GM21619 (cell line): ENCODE data around the gene FNDC3A.
A peak's percentile ranks its signal among the peaks of the same experiment; 100 is the strongest.
"Not testable (repeated sequence)": the region's sequence is repeated elsewhere in the genome, so short reads cannot be mapped to it uniquely, and the experiment has no call there.

Experiments
- ATAC-seq: cut with Tn5 transposase; IDR thresholded peaks from one replicate; pipeline ENCODE4 v1.9.1; 2021; ENCODE audit not compliant: unreplicated experiment

The FNDC3A gene

DNA sequence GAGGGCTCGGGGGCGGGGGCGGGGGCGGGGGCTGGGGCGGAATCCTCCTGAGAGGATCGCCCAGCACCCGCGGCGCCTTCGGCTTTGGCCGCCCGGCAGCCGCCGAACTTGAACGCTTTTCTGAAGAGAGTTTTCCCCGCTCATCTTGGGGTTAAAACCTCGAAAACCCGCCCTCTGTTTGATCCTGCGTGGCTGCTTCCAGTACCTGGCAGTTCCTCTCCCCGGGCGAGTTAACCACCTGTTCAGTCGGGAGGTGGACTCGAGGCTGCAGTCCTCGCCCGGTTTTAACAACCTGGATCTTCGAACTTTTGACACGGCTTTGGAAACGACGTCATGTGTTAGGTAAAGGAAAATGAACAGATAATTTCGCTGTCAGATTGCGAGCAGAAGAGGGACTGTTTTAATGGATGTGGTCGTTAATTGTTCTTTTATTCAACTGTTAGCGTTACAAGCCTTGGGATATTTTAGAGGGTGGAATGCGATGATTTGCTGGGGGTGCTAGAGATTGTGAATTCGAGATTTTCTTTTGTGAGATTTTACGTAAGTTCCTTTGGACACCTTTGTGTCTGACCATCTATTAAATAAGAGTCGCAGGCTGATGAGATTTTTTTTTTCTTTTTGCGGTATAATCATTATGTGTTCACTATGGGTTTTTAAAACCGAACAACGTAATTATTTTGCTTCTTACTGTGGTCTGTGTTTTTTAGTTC, 1.0 kb downstream of the FNDC3A start:
- peak; percentile 8 for ATAC-seq

DNA sequence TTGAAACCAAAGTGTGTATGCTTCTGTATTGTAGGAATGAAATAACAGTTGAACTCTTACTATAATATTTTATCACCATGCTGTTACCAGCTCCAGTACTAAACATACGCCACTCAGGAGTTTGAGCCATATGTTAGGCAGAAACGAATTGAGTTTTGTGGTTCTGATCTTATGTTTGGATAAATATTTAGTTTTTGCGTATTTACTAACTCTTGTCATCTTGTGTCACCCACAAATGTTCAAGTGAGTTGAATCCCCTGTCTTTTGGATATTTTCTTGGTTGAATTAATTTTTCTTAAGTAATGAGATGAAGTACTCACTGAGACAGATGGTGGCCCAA, 1.5 kb downstream of the FNDC3A start:
- ATAC-seq, result no peak

- ATAC-seq, result no peak
These were observed 2.3 kb downstream of the FNDC3A start for GRCh38 chr13:48977973-48978372.

DNA sequence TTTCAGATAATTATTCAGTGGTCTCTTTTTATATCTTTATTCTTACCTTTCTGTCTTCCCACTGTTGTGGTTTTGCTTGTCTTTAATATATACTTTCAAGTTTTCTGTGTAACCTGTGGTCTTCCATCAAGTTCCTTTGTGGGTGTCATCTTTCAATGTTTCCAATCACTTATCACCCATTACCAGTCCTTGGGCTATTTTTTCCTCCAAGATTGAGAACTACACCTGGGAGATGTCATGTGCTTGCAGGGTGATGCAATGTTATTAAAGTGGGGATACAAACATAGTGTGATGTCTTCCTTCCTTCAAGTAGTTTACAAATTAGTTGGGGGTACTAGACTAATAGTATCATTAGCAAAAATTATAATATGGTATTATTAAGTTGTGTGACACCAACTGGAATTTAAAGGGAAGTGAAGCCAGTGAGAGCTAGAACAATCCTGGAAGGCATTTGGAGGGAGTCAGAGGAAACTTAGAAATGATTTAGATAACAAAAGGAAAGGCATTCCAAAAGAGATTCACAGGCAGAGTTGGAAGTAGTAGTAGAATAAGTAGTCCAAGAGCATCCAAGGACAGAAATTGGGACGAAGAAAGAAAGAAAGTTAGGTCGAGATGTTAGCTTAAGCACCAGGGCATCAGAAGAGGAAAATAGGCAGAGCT, 3.4 kb downstream of the FNDC3A start:
- ATAC-seq, result no peak

DNA sequence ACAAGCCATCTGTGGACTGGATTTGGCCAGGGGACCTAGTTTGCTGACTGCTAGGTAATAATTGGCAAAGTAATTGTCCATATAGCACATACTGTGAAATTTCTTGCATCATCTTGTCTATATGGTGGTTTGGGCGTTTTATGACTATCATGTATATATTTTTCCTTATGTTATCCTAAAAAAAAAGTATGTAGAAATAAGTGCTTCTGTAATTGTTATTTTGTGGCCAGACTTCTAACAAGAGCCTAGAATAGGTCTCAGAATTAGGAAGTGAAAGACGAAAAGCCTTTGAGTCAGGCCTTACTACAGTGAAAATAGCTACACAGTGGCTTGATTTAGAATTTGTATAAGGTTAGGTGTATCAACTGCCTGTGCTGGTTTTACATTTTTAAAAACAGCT, 4.2 kb downstream of the FNDC3A start:
- peak; percentile 41 for ATAC-seq

- no peak for ATAC-seq
These were observed 7.6 kb downstream of the FNDC3A start for GRCh38 chr13:48983331-48983730.

- no peak for ATAC-seq
These were observed 10.0 kb downstream of the FNDC3A start for GRCh38 chr13:48985756-48986155.

GRCh38 chr13:48990900-48991299, 15.2 kb downstream of the FNDC3A start:
- ATAC-seq, result no peak

GRCh38 chr13:48993150-48993549, 17.4 kb downstream of the FNDC3A start:
- ATAC-seq, result no peak

GRCh38 chr13:48994706-48995105, 19.0 kb downstream of the FNDC3A start:
- peak; percentile 80 for ATAC-seq

DNA sequence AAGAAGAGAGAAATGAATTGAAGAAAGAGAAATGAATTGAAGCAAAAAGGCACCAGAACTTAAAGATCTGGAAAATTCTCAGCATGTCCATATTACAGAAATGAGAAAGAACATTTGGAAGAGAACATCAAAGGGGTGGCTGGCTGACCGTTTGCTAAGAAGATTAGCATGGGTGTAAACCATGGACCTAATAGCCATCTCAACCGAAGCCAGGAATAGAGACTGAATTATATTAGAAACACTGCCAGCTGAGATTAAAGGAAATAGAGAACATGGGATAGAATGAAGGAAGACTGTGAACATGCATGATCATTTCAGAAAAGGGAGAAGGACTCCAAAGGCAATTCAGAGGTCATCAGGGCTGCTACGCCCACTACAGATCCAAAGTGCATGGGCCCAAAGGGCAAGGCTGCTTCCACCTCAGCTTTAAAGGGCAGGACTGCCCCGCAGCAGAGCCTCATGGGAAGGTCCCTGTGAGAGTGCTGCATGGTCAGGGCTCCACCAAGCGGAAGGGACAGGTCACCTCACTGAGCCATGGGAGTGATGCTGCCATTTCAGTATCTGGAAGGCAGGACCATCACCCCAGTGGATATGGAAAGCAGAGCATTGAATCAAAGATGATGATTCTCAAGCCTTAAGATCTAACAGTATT, 23.1 kb downstream of the FNDC3A start:
- ATAC-seq, result no peak

- ATAC-seq, result no peak
These were observed 24.5 kb downstream of the FNDC3A start for GRCh38 chr13:49000247-49000646.

DNA sequence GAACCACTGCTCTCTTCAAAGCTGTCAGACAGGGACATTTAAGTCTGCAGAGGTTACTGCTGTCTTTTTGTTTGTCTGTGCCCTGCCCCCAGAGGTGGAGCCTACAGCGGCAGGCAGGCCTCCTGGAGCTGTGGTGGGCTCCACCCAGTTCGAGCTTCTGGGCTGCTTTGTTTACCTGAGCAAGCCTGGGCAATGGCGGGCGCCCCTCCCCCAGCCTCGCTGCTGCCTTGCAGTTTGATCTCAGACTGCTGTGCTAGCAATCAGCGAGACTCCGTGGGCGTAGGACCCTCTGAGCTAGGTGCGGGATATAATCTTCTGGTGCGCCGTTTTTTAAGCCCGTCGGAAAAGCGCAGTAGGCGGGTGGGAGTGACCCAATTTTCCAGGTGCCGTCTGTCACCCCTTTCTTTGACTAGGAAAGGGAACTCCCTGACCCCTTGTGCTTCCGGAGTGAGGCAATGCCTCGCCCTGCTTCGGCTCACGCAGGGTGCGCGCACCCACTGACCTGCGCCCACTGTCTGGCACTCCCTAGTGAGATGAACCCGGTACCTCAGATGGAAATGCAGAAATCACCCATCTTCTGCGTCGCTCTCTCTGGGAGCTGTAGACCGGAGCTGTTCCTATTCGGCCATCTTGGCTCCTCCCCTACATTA, 43.4 kb downstream of the FNDC3A start:
- ATAC-seq, result not testable (repeated sequence)

DNA sequence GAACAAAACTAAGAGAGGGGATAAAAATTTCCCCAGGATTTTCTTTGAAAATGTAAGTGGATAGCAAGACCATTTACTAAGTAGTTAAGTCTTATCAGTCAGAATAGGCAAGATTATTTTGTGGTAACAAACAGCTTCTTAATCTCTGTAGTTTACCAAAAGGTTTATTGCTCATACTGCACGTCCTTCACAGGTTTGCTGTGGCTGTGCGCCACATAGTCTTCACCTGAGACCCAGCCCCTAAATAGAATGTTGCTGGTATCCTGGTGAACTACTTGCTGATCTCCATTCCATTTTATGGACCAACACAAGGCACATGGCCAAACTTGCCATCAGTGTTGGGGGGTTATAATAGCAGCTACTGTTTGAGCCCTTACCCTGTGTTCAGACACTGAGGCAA, 44.6 kb downstream of the FNDC3A start:
- ATAC-seq, result no peak

- no peak for ATAC-seq
These were observed 45.3 kb downstream of the FNDC3A start for GRCh38 chr13:49020940-49021553.

DNA sequence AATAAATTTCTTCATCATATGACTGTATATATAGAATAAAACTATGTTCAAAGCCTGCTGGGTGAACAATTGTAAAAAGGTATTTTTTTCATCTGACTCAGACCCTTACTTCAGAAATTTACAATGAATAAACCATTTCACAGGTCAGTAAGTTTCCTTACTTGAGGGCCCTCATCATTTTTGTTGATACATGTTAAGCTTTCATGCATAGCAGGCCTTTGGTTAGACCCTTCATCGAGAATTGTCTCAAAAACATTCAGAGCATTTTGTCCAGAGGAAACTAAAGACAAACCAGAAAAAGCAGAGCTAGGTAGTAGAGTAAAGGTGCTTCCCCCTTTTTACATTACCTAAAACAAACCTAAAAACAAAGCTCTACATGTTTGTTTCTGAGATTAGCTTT, 46.2 kb downstream of the FNDC3A start:
- ATAC-seq, result no peak

GRCh38 chr13:49022472-49023144, 46.9 kb downstream of the FNDC3A start:
- ATAC-seq, result no peak

- ATAC-seq, result no peak
These were observed 47.7 kb downstream of the FNDC3A start for GRCh38 chr13:49023431-49023830.

DNA sequence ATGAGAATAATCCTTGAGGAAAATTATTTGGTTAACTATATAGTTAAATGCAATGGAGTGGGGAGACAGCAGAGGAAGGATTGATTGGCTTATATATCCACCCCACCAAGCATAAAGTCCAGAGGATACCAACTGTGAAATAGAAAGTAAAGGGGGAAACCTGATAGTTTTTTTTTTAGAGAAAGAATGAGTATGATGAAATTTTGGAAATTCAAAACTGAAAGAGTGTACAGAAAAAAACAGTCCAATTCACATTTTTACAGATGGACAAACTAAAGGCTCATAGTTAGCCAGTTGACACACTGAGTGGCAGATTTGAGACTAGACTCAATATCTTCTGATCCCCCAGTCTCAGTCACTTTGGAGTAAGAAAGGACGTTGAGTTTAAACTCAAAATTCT, 51.1 kb downstream of the FNDC3A start:
- no peak for ATAC-seq

DNA sequence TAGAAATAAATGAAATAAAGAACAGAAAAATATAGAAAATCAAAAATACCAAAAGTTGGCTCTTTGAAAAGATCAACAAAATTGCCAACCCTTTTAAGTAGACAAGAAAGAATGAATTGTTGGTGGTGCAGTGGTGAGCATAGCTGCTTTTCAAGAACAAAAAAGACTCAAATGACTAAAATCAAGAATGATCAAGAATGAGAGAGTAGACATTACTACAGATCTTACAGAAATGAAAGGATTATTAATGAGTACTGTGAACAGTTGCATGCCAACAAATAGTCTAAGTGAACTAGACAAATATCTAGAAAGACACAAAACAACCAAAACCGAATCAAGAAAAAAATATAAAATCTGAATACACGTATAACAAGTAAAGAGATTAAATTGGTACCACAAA, 53.9 kb downstream of the FNDC3A start:
- ATAC-seq, result no peak

DNA sequence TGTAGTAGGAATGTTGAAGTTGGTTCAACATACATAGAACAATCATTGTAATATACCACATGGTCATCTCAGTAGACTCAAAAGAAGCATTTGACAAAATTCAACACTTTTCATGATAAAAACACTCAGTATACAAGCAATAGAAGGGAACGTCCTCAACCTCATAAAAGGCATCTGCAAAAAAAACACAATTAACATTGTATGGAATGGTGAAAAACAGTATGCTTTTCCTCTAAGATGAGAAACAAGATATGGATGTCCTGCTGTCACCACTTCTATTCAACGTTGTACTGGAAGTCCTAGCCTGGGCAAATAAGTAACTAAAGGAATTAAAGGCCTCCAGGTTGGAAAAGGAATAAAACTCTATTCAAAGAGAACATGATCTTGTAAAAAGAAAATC, 54.5 kb downstream of the FNDC3A start:
- ATAC-seq, result no peak
